HG03175 (cell line): Measurements from ENCODE around the gene COA8.
"Not testable (repeated sequence)": the region's sequence is repeated elsewhere in the genome, so short reads cannot be mapped to it uniquely, and the experiment has no call there.

ENCODE experiments used
- ATAC-seq: cut with Tn5 transposase; IDR thresholded peaks from one replicate; pipeline ENCODE4 v1.9.1; 2021; ENCODE audit warnings: mild to moderate bottlenecking, moderate library complexity; ENCODE audit not compliant: unreplicated experiment

COA8 gene

GRCh38 chr14:103568952-103569351 is 6.2 kb downstream of the COA8 start:
- no peak for ATAC-seq

- ATAC-seq, result no peak
These were observed 6.6 kb downstream of the COA8 start for GRCh38 chr14:103569408-103569807.

- no peak for ATAC-seq
These were observed 11.3 kb downstream of the COA8 start for GRCh38 chr14:103574104-103574503.

- ATAC-seq, result no peak
These were observed 12.0 kb downstream of the COA8 start for GRCh38 chr14:103574707-103575285.

- ATAC-seq, result no peak
These were observed 13.7 kb downstream of the COA8 start for GRCh38 chr14:103576371-103577024.

- ATAC-seq, result no peak
These were observed 15.8 kb downstream of the COA8 start for GRCh38 chr14:103578401-103579075.

GRCh38 chr14:103581206-103581605 is 18.4 kb downstream of the COA8 start:
- no peak for ATAC-seq

GRCh38 chr14:103581954-103582703 is 19.4 kb downstream of the COA8 start:
- no peak for ATAC-seq

- ATAC-seq, result no peak
These were observed 21.7 kb downstream of the COA8 start for GRCh38 chr14:103584326-103584915.

GRCh38 chr14:103593577-103593976 is 30.8 kb downstream of the COA8 start:
- peak; percentile 97 for ATAC-seq

GRCh38 chr14:103594265-103594664 is 31.5 kb downstream of the COA8 start:
- ATAC-seq, result no peak

GRCh38 chr14:103597623-103598377 is 35.0 kb downstream of the COA8 start:
- ATAC-seq, result no peak

GRCh38 chr14:103600503-103600902 is 37.7 kb downstream of the COA8 start:
- ATAC-seq, result no peak

GRCh38 chr14:103604620-103605019 is 41.9 kb downstream of the COA8 start:
- ATAC-seq, result no peak

- peak; percentile 62 for ATAC-seq
These were observed 44.4 kb downstream of the COA8 start for GRCh38 chr14:103606963-103607668.

- ATAC-seq, result no peak
These were observed 45.1 kb downstream of the COA8 start for GRCh38 chr14:103607822-103608221.

GRCh38 chr14:103609081-103609480 is 46.3 kb downstream of the COA8 start:
- ATAC-seq, result not testable (repeated sequence)

- no peak for ATAC-seq
These were observed 48.5 kb downstream of the COA8 start for GRCh38 chr14:103611215-103611614.

GRCh38 chr14:103613517-103613916 is 50.8 kb downstream of the COA8 start:
- no peak for ATAC-seq
